Measurements from ENCODE around the gene ARHGEF16.

GRCh38 chr1:3455670-3456448 is 1.4 kb downstream of the ARHGEF16 start:
- no peak for TF ChIP-seq REST (IDR thresholded peaks at IDR 0.05; ENCODE audit: insufficient read depth in 1 of 2, low read depth in 2 of 2, low read length in 1 of 2)
- no peak for TF ChIP-seq CTCF (IDR thresholded peaks at IDR 0.05)
